Neural crest cell (in vitro differentiated cells): ENCODE data around the gene NR3C2. TPM values are rescaled to one million over a fixed set of nuclear protein-coding genes. Genes with fewer than 3 reads are reported as not detected.

Experiments
- DNase-seq: peaks from one replicate; pipeline ENCODE4 v3.0.0; 2021; ENCODE audit warnings: low read depth, mixed read lengths, low spot score
- H3K27ac Mint-ChIP-seq: one replicate; pipeline ENCODE4 v1.8.0; 2021; ENCODE audit warnings: mild to moderate bottlenecking, mixed read lengths; ENCODE audit not compliant: unreplicated experiment
- H3K27me3 Mint-ChIP-seq: 2 replicates; pipeline ENCODE4 v1.8.0; 2021; ENCODE audit warnings: low read depth, mild to moderate bottlenecking, mixed read lengths
- H3K36me3 Mint-ChIP-seq: 2 replicates; pipeline ENCODE4 v1.8.0; 2021; ENCODE audit warnings: low read depth, mild to moderate bottlenecking, mixed read lengths
- H3K4me1 Mint-ChIP-seq: 2 replicates; pipeline ENCODE4 v1.8.0; 2021; ENCODE audit warnings: mixed read lengths
- H3K4me3 Mint-ChIP-seq: one replicate; pipeline ENCODE4 v1.8.0; 2021; ENCODE audit warnings: mild to moderate bottlenecking, mixed read lengths
- H3K9me3 Mint-ChIP-seq: 2 replicates; pipeline ENCODE4 v1.8.0; 2021; ENCODE audit warnings: mixed read lengths
- total RNA-seq: library from RNA; stranded (reverse); gene quantifications from 2 replicates; pipeline ENCODE4 v1.2.1, GENCODE V29; 2021
- TF ChIP-seq, protein P1 (sequence below): fragments of 200-600 bp; sonication (generic); conservative IDR thresholded peaks from 2 replicates; pipeline ENCODE4 v1.5.0; 2021; ENCODE audit warnings: antibody characterized with exemption, mild to moderate bottlenecking

The NR3C2 gene
- total RNA-seq, 1 donor from 2014 or later, result 0.21 TPM

- Mint-ChIP-seq H3K27me3 (no peaks in the 10 kb centered on the region), H3K9me3 (peaks cover 12% of the 10 kb centered on the region), H3K27ac (no peak overlapping the region)
Measured at GRCh38 chr4:148120216-148120615, 322.0 kb downstream of the NR3C2 start.

GRCh38 chr4:148118633-148119032 lies 323.6 kb downstream of the NR3C2 start:
- H3K4me1 Mint-ChIP-seq, result no peaks in the 10 kb centered on the region

More at GRCh38 chr4:148120216-148120615, 322.0 kb downstream of the NR3C2 start:
- H3K4me3 Mint-ChIP-seq, result no peak overlapping the region
- DNase-seq, result no peak
- peaks cover 7% of the 10 kb centered on the region for H3K36me3 Mint-ChIP-seq
- TF ChIP-seq, protein P1, sequence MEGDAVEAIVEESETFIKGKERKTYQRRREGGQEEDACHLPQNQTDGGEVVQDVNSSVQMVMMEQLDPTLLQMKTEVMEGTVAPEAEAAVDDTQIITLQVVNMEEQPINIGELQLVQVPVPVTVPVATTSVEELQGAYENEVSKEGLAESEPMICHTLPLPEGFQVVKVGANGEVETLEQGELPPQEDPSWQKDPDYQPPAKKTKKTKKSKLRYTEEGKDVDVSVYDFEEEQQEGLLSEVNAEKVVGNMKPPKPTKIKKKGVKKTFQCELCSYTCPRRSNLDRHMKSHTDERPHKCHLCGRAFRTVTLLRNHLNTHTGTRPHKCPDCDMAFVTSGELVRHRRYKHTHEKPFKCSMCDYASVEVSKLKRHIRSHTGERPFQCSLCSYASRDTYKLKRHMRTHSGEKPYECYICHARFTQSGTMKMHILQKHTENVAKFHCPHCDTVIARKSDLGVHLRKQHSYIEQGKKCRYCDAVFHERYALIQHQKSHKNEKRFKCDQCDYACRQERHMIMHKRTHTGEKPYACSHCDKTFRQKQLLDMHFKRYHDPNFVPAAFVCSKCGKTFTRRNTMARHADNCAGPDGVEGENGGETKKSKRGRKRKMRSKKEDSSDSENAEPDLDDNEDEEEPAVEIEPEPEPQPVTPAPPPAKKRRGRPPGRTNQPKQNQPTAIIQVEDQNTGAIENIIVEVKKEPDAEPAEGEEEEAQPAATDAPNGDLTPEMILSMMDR, result no peak
- no peaks in the 10 kb centered on the region for H3K4me1 Mint-ChIP-seq

GRCh38 chr4:148118179-148118578 lies 324.0 kb downstream of the NR3C2 start:
- Mint-ChIP-seq H3K27me3 (no peaks in the 10 kb centered on the region), H3K9me3 (peaks cover 6% of the 10 kb centered on the region), H3K4me3 (no peak overlapping the region), H3K27ac (no peak overlapping the region), H3K36me3 (peaks cover 2% of the 10 kb centered on the region), H3K4me1 (no peaks in the 10 kb centered on the region)
- DNase-seq, result no peak
- TF ChIP-seq, protein P1, result no peak

More at GRCh38 chr4:148118633-148119032, 323.6 kb downstream of the NR3C2 start:
- Mint-ChIP-seq H3K36me3 (peaks cover 6% of the 10 kb centered on the region), H3K27ac (no peak overlapping the region), H3K4me3 (no peak overlapping the region), H3K9me3 (peaks cover 10% of the 10 kb centered on the region), H3K27me3 (no peaks in the 10 kb centered on the region)
- DNase-seq, result no peak
- TF ChIP-seq, protein P1, result no peak

- DNase-seq, result no peak
- H3K4me1 Mint-ChIP-seq, result peaks cover 5% of the 10 kb centered on the region
- H3K36me3 Mint-ChIP-seq, result no peaks in the 10 kb centered on the region
- H3K27me3 Mint-ChIP-seq, result no peaks in the 10 kb centered on the region
- no peak overlapping the region for H3K27ac Mint-ChIP-seq
- H3K4me3 Mint-ChIP-seq, result no peak overlapping the region
- peaks cover 4% of the 10 kb centered on the region for H3K9me3 Mint-ChIP-seq
- TF ChIP-seq, protein P1, result no peak
Measured at GRCh38 chr4:148116969-148117368, 325.2 kb downstream of the NR3C2 start.

- no peaks in the 10 kb centered on the region for H3K36me3 Mint-ChIP-seq
- TF ChIP-seq, protein P1, result no peak
- H3K27ac Mint-ChIP-seq, result no peak overlapping the region
- H3K27me3 Mint-ChIP-seq, result no peaks in the 10 kb centered on the region
- H3K4me3 Mint-ChIP-seq, result no peak overlapping the region
- DNase-seq, result no peak
- H3K4me1 Mint-ChIP-seq, result peaks cover 9% of the 10 kb centered on the region
- peaks cover 4% of the 10 kb centered on the region for H3K9me3 Mint-ChIP-seq
Measured at GRCh38 chr4:148116264-148116663, 325.9 kb downstream of the NR3C2 start.
